ENCODE measurements around the gene UNC79. TPM values are rescaled to one million over a fixed set of nuclear protein-coding genes. Genes with fewer than 3 reads are reported as not detected.

Gene UNC79
- total RNA-seq, 1 donor from 2014 or later: 0.03 TPM

DNA sequence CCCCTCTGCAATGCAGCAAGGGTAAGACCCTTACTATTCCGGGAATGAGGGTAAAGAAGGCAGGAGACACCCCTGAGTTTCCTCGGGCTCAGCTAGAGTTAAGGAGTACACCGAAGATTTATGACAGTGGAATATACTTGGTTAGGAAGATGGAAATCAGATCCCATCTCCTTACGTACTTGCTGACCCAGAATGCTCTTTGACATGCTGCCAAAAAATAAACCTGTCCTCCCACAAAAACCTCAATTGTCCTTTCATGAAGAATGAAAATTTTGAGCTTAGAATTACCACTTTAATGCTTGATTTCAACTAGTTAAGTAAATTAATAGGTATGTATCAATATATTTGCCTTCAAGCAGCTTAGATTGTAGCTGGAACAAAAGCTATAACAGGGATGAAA lies 258.1 kb downstream of the UNC79 start:
- no peak for DNase-seq (ENCODE audit: low spot score)
- intact Hi-C loops (cut with micrococcal nuclease): no loop called here
- Mint-ChIP-seq H3K27me3 (ENCODE audit: insufficient read depth) (peaks cover 2% of the 10 kb centered on the region), H3K4me3 (no peak overlapping the region), H3K4me1 (ENCODE audit: low read depth) (no peaks in the 10 kb centered on the region), H3K36me3 (ENCODE audit: low read depth) (no peaks in the 10 kb centered on the region), H3K9me3 (no peaks in the 10 kb centered on the region), H3K27ac (no peak overlapping the region)

DNA sequence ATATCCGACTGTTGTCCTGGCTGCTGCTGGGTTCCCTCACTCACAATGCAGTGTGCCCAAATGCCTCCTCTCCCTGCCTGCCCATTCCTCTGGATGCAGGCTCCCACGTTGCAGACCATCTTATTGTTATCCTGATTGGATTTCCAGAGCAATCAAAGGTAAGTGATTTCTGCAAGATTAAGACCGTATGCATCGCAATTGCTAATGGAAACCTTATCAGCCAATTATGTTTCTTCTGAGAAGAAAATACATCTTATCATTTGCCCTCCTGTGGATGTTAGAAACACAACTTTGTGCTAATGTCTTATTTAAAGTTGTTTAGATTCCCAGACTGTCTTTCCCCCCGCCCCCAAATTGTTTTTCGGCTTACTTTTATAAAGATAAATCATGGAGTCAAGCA lies 259.4 kb downstream of the UNC79 start:
- H3K9me3 Mint-ChIP-seq: no peaks in the 10 kb centered on the region
- no peaks in the 10 kb centered on the region for H3K4me1 Mint-ChIP-seq (ENCODE audit: low read depth)
- DNase-seq (ENCODE audit: low spot score): no peak
- H3K36me3 Mint-ChIP-seq (ENCODE audit: low read depth): no peaks in the 10 kb centered on the region
- intact Hi-C loops (cut with micrococcal nuclease): no loop called here
- H3K4me3 Mint-ChIP-seq: no peak overlapping the region
- H3K27ac Mint-ChIP-seq: no peak overlapping the region
- peaks cover 2% of the 10 kb centered on the region for H3K27me3 Mint-ChIP-seq (ENCODE audit: insufficient read depth)

DNA sequence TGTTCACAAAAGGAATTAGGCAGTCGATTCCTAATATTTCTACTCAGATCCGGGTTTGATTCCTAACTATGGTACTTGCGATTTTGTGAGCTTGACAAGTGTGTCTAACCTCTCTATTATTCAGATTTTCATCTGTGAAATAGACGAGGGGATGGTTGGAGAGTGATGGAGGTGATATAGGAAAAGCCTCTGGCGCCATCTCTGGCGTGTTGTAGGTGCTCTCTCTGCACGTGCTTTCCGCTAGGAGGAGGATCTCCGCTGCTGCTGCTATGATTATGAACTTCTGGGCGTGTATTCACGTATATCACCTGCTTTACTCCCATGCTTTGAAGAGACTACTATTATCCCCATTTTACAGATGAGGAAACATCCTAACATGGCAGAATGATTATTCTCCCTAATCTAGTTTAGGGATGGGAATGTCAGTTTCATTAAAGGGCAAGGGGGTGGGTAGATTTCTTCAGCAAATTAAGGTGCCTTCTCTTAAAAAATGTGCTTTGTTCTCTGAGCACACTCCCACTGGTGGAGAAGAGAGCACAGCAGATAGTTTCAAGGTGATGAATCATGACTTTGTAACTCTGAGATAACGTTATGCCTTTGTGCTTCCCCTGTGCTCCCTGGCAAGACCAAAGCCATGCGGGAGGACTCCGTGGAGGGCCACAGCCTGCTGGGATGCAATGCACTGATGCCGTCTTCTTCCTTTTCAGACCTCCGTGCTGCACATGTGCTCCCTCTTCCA lies 260.5 kb downstream of the UNC79 start:
- Mint-ChIP-seq H3K9me3 (no peaks in the 10 kb centered on the region), H3K4me3 (no peak overlapping the region), H3K4me1 (ENCODE audit: low read depth) (no peaks in the 10 kb centered on the region), H3K36me3 (ENCODE audit: low read depth) (no peaks in the 10 kb centered on the region), H3K27ac (no peak overlapping the region), H3K27me3 (ENCODE audit: insufficient read depth) (peaks cover 2% of the 10 kb centered on the region)
- intact Hi-C loops (cut with micrococcal nuclease): no loop called here
- DNase-seq (ENCODE audit: low spot score): no peak

- H3K27ac Mint-ChIP-seq: no peak overlapping the region
- H3K4me3 Mint-ChIP-seq: no peak overlapping the region
- H3K4me1 Mint-ChIP-seq (ENCODE audit: low read depth): no peaks in the 10 kb centered on the region
- H3K36me3 Mint-ChIP-seq (ENCODE audit: low read depth): no peaks in the 10 kb centered on the region
- no peak for DNase-seq (ENCODE audit: low spot score)
- H3K27me3 Mint-ChIP-seq (ENCODE audit: insufficient read depth): no peaks in the 10 kb centered on the region
- intact Hi-C loops (cut with micrococcal nuclease): no loop called here
- H3K9me3 Mint-ChIP-seq: peaks cover 4% of the 10 kb centered on the region
Measured at GRCh38 chr14:93693914-93694313, 263.2 kb downstream of the UNC79 start.

DNA sequence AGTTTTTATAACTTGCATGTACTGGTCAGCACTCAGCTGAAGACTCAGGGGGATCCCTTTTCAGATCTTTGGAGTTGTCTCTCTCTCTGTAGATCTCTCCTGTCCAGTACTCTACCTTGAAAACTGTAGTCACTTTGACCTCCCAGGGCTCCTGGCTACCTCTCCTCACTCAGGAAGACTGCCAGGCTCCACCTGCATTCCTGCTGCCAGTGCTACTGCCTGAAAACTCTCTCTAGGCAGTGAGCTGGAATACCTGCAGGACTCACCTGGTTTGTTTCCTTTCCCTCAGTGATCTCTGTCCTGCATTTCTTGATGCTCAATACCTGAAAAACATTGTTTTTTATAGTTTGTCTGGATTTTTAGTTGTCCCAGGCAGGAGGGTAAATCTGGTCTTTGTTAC lies 270.2 kb downstream of the UNC79 start:
- Mint-ChIP-seq H3K4me3 (no peak overlapping the region), H3K9me3 (peaks cover 11% of the 10 kb centered on the region), H3K27ac (no peak overlapping the region), H3K27me3 (ENCODE audit: insufficient read depth) (peaks cover 2% of the 10 kb centered on the region), H3K4me1 (ENCODE audit: low read depth) (no peaks in the 10 kb centered on the region), H3K36me3 (ENCODE audit: low read depth) (no peaks in the 10 kb centered on the region)
- intact Hi-C loops (cut with micrococcal nuclease): no loop called here
- DNase-seq (ENCODE audit: low spot score): no peak

DNA sequence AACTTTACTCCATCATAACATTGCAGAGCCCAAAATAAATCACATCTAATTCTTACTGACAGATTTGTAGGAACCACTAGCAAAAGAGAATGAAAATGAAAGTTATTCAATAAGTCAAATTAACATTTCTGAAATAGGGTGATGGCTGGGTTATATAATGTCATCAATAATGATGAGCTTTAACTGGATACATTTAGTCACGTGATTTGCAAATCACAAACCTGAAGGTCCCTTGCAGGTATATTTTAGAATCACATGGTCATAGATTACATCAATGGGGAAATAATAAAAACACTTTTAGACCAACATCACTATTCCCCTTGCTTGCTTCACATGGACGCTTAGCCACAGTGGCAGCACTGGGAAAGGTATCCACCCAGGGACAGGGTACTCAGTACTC lies 270.8 kb downstream of the UNC79 start:
- Mint-ChIP-seq H3K9me3 (peaks cover 11% of the 10 kb centered on the region), H3K4me3 (no peak overlapping the region), H3K27ac (no peak overlapping the region), H3K4me1 (ENCODE audit: low read depth) (no peaks in the 10 kb centered on the region), H3K36me3 (ENCODE audit: low read depth) (no peaks in the 10 kb centered on the region), H3K27me3 (ENCODE audit: insufficient read depth) (peaks cover 2% of the 10 kb centered on the region)
- DNase-seq (ENCODE audit: low spot score): no peak
- intact Hi-C loops (cut with micrococcal nuclease): no loop called here

DNA sequence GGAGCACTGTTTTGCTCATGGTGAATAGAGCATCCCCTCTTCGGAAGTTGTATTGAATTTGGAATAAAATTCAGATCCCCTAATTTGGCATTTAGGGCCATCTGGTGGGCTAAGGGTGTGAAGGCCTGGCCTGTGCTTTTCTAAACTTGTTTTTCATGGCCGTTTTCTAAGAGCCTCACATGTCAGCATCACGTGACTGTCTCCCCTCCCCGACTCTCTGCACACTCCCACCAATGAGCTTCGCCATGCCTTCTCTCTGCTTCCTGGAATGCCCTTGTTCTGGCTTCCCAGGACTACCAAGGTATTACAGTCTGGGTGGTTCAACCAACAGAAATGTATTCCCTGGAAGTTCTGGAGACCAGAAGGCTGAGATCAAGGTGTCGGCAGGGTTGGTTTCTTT lies 272.2 kb downstream of the UNC79 start:
- H3K27ac Mint-ChIP-seq: no peak overlapping the region
- H3K27me3 Mint-ChIP-seq (ENCODE audit: insufficient read depth): peaks cover 2% of the 10 kb centered on the region
- intact Hi-C loops (cut with micrococcal nuclease): no loop called here
- H3K4me1 Mint-ChIP-seq (ENCODE audit: low read depth): no peaks in the 10 kb centered on the region
- H3K36me3 Mint-ChIP-seq (ENCODE audit: low read depth): no peaks in the 10 kb centered on the region
- peaks cover 10% of the 10 kb centered on the region for H3K9me3 Mint-ChIP-seq
- H3K4me3 Mint-ChIP-seq: no peak overlapping the region
- no peak for DNase-seq (ENCODE audit: low spot score)

DNA sequence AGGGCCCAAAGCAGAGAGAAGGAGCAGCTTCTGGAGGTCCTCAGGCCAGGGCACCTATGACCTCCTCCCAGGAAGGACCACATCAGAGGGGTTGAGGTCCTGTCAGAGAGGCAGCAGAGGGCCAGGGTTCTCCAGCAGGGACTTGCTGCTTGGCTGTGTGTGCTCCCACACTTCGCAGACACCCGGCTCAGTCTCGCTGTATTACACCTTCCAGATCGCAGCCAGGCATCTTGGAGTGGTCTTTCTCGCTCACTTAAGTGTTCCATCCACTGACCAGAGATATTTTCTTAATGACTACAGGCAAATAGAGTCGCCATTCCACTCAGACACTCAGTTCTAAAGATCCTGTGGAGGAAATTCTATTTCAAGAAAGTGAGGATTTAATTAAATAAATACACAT lies 273.2 kb downstream of the UNC79 start:
- no peak for DNase-seq (ENCODE audit: low spot score)
- Mint-ChIP-seq H3K4me3 (no peak overlapping the region), H3K36me3 (ENCODE audit: low read depth) (no peaks in the 10 kb centered on the region), H3K27me3 (ENCODE audit: insufficient read depth) (peaks cover 2% of the 10 kb centered on the region), H3K4me1 (ENCODE audit: low read depth) (no peaks in the 10 kb centered on the region), H3K9me3 (peaks cover 7% of the 10 kb centered on the region), H3K27ac (no peak overlapping the region)
- intact Hi-C loops (cut with micrococcal nuclease): no loop called here

GRCh38 chr14:93705513-93706156 lies 274.9 kb downstream of the UNC79 start:
- H3K27me3 Mint-ChIP-seq (ENCODE audit: insufficient read depth): no peaks in the 10 kb centered on the region
- intact Hi-C loops (cut with micrococcal nuclease): no loop called here
- no peaks in the 10 kb centered on the region for H3K36me3 Mint-ChIP-seq (ENCODE audit: low read depth)
- no peaks in the 10 kb centered on the region for H3K9me3 Mint-ChIP-seq
- H3K27ac Mint-ChIP-seq: no peak overlapping the region
- H3K4me1 Mint-ChIP-seq (ENCODE audit: low read depth): no peaks in the 10 kb centered on the region
- no peak for DNase-seq (ENCODE audit: low spot score)
- no peak overlapping the region for H3K4me3 Mint-ChIP-seq

DNA sequence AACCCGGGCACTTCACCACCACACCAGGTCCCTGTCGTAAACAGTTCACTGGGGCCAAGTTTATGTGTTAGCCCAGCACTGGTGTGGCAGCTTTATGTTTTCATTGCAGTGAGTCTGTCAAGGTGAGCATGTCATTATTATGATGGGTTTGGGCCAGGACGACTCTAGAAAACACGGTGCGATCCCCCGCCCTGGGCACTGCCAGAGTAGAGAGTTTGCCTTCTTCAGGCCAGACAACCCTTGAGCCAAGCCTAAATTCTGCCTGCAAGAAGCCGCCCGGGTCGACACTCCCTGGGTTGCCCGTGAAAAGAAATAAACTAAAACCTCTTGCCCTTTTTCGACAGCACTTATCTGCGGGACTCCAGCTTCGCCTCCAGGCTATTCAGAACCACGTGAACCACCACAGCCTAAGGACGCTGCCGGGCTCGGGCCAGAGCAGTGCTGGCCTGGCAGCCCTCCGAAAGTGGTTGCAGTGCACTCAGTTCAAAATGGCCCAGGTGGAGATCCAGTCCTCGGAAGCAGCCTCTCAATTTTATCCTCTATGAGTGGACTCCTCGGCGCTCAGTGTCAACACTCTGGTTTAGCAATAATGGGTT lies 275.7 kb downstream of the UNC79 start:
- Mint-ChIP-seq H3K27ac (no peak overlapping the region), H3K4me3 (no peak overlapping the region), H3K9me3 (no peaks in the 10 kb centered on the region), H3K27me3 (ENCODE audit: insufficient read depth) (no peaks in the 10 kb centered on the region), H3K36me3 (ENCODE audit: low read depth) (no peaks in the 10 kb centered on the region), H3K4me1 (ENCODE audit: low read depth) (no peaks in the 10 kb centered on the region)
- intact Hi-C loops (cut with micrococcal nuclease): no loop called here
- no peak for DNase-seq (ENCODE audit: low spot score)

GRCh38 chr14:93707475-93707874 lies 276.7 kb downstream of the UNC79 start:
- Mint-ChIP-seq H3K4me1 (ENCODE audit: low read depth) (no peaks in the 10 kb centered on the region), H3K27ac (no peak overlapping the region), H3K36me3 (ENCODE audit: low read depth) (no peaks in the 10 kb centered on the region), H3K27me3 (ENCODE audit: insufficient read depth) (no peaks in the 10 kb centered on the region), H3K9me3 (no peaks in the 10 kb centered on the region), H3K4me3 (no peak overlapping the region)
- intact Hi-C loops (cut with micrococcal nuclease): no loop called here
- no peak for DNase-seq (ENCODE audit: low spot score)

GRCh38 chr14:93708311-93708734 lies 277.6 kb downstream of the UNC79 start:
- Mint-ChIP-seq H3K27me3 (ENCODE audit: insufficient read depth) (no peaks in the 10 kb centered on the region), H3K36me3 (ENCODE audit: low read depth) (no peaks in the 10 kb centered on the region), H3K27ac (no peak overlapping the region), H3K9me3 (no peaks in the 10 kb centered on the region), H3K4me1 (ENCODE audit: low read depth) (no peaks in the 10 kb centered on the region), H3K4me3 (no peak overlapping the region)
- intact Hi-C loops (cut with micrococcal nuclease): no loop called here
- no peak for DNase-seq (ENCODE audit: low spot score)

DNA sequence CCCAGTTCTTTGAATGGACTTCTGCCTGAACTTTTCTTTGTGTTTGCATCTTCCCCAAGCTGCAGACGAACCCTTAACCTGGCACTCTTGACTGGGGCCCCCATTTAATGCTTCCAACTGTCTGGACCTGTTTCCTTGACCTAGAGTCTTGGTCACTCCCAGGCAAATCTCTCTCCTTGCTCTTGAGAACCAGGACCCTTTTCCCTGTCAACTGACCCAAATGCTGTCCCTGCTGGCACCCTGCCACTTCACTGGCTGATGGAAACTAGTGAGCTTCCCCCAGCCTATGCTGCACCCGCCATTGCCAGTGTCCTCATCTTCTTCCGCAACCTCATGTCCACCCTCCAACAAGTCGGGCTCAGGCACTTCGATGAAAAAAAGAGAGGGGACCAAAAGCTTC lies 278.1 kb downstream of the UNC79 start:
- H3K27ac Mint-ChIP-seq: no peak overlapping the region
- H3K9me3 Mint-ChIP-seq: no peaks in the 10 kb centered on the region
- H3K36me3 Mint-ChIP-seq (ENCODE audit: low read depth): no peaks in the 10 kb centered on the region
- intact Hi-C loops (cut with micrococcal nuclease): no loop called here
- no peak overlapping the region for H3K4me3 Mint-ChIP-seq
- no peaks in the 10 kb centered on the region for H3K27me3 Mint-ChIP-seq (ENCODE audit: insufficient read depth)
- no peaks in the 10 kb centered on the region for H3K4me1 Mint-ChIP-seq (ENCODE audit: low read depth)
- no peak for DNase-seq (ENCODE audit: low spot score)

Data from activated T-helper 1 cell treated with anti-CD3 and anti-CD28 coated beads, Interleukin-12 subunit alpha, Interleukin-12 subunit beta, Interleukin-2, Interleukin-4 antibody, amounts not matched to agents 30 ng/mL and 10 ng/mL and 1 ng/mL, durations not matched to agents 14 hours and 24 hours and 36 hours (primary cell).